ENCODE results near the gene CDS1.

CDS1 gene

GRCh38 chr4:84677093-84677492 lies 94.2 kb downstream of the CDS1 start:
- Histone ChIP-seq H3K9me2 (replicated peaks; ENCODE audit: insufficient read depth, low read length) (no peaks in the 10 kb centered on the region), H4K20me1 (ENCODE audit: insufficient read depth, low read length) (no peaks in the 10 kb centered on the region), H3K9ac (ENCODE audit: low read length) (no peak overlapping the region), H2AFZ (ENCODE audit: low read length) (no peak overlapping the region), H3K36me3 (replicated peaks; ENCODE audit: insufficient read depth, low read length) (no peaks in the 10 kb centered on the region), H3K9me3 (replicated peaks; ENCODE audit: insufficient read depth, low read length) (no peaks in the 10 kb centered on the region), H3K27me3 (replicated peaks; ENCODE audit: insufficient read depth, low read length) (no peaks in the 10 kb centered on the region), H3K27ac (ENCODE audit: low read length) (no peak overlapping the region), H3K4me2 (ENCODE audit: low read depth, low read length) (no peak overlapping the region), H3K79me2 (ENCODE audit: low read length) (no peaks in the 10 kb centered on the region), H3K4me3 (ENCODE audit: low read length) (no peak overlapping the region), H3F3A (ENCODE audit: insufficient read depth, low read length) (no peaks in the 10 kb centered on the region), H3K4me1 (ENCODE audit: low read length) (peaks cover 3% of the 10 kb centered on the region)
- no peak for DNase-seq
- TF ChIP-seq EZH2 (optimal IDR thresholded peaks at IDR 0.05; ENCODE audit: low read depth, low read length) (no peak), CTCF (IDR thresholded peaks at IDR 0.05; ENCODE audit: low read length) (no peak), EZH2phosphoT487 (IDR thresholded peaks at IDR 0.05; ENCODE audit: low read length) (no peak)

DNA sequence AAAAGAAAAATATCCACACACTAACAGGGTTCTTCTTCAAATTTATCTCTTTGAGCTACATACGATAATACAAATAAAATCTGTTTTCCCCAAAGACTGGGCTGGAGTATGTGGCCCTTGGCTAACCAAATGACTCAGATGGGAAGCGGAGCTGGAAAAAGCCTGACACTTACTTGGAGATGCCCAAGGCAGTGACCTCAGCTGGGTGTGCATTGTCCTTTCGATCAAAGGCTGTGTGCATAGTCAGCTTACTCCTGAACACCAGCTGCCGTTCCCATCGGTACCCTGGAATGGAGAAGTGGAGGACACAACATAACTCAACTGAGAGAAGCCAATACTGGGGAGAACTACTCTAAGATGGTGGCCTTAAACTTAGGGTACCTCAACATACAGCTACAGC lies 95.1 kb downstream of the CDS1 start:
- H3K9me3 ChIP-seq (replicated peaks; ENCODE audit: insufficient read depth, low read length) = no peaks in the 10 kb centered on the region
- H3K27me3 ChIP-seq (replicated peaks; ENCODE audit: insufficient read depth, low read length) = no peaks in the 10 kb centered on the region
- H3K4me1 ChIP-seq (ENCODE audit: low read length) = peaks cover 5% of the 10 kb centered on the region
- H2AFZ ChIP-seq (ENCODE audit: low read length) = no peak overlapping the region
- H3K79me2 ChIP-seq (ENCODE audit: low read length) = no peaks in the 10 kb centered on the region
- H4K20me1 ChIP-seq (ENCODE audit: insufficient read depth, low read length) = no peaks in the 10 kb centered on the region
- DNase-seq = no peak
- no peaks in the 10 kb centered on the region for H3K36me3 ChIP-seq (replicated peaks; ENCODE audit: insufficient read depth, low read length)
- H3K9ac ChIP-seq (ENCODE audit: low read length) = no peak overlapping the region
- no peaks in the 10 kb centered on the region for H3K9me2 ChIP-seq (replicated peaks; ENCODE audit: insufficient read depth, low read length)
- no peaks in the 10 kb centered on the region for H3F3A ChIP-seq (ENCODE audit: insufficient read depth, low read length)
- TF ChIP-seq EZH2 (optimal IDR thresholded peaks at IDR 0.05; ENCODE audit: low read depth, low read length) (no peak), CTCF (IDR thresholded peaks at IDR 0.05; ENCODE audit: low read length) (no peak), EZH2phosphoT487 (IDR thresholded peaks at IDR 0.05; ENCODE audit: low read length) (no peak)
- H3K27ac ChIP-seq (ENCODE audit: low read length) = no peak overlapping the region
- H3K4me2 ChIP-seq (ENCODE audit: low read depth, low read length) = no peak overlapping the region
- no peak overlapping the region for H3K4me3 ChIP-seq (ENCODE audit: low read length)

- peaks cover 5% of the 10 kb centered on the region for H3K4me1 ChIP-seq (ENCODE audit: low read length)
- no peaks in the 10 kb centered on the region for H3K27me3 ChIP-seq (replicated peaks; ENCODE audit: insufficient read depth, low read length)
- no peak overlapping the region for H3K27ac ChIP-seq (ENCODE audit: low read length)
- DNase-seq = no peak
- no peaks in the 10 kb centered on the region for H3K9me3 ChIP-seq (replicated peaks; ENCODE audit: insufficient read depth, low read length)
- H3K79me2 ChIP-seq (ENCODE audit: low read length) = no peaks in the 10 kb centered on the region
- H3K4me2 ChIP-seq (ENCODE audit: low read depth, low read length) = no peak overlapping the region
- no peaks in the 10 kb centered on the region for H4K20me1 ChIP-seq (ENCODE audit: insufficient read depth, low read length)
- H3K4me3 ChIP-seq (ENCODE audit: low read length) = no peak overlapping the region
- H3K9me2 ChIP-seq (replicated peaks; ENCODE audit: insufficient read depth, low read length) = no peaks in the 10 kb centered on the region
- no peak for TF ChIP-seq EZH2 (optimal IDR thresholded peaks at IDR 0.05; ENCODE audit: low read depth, low read length)
- TF ChIP-seq EZH2phosphoT487 (IDR thresholded peaks at IDR 0.05; ENCODE audit: low read length) = no peak
- no peak for TF ChIP-seq CTCF (IDR thresholded peaks at IDR 0.05; ENCODE audit: low read length)
- no peak overlapping the region for H3K9ac ChIP-seq (ENCODE audit: low read length)
- no peaks in the 10 kb centered on the region for H3F3A ChIP-seq (ENCODE audit: insufficient read depth, low read length)
- H3K36me3 ChIP-seq (replicated peaks; ENCODE audit: insufficient read depth, low read length) = no peaks in the 10 kb centered on the region
- no peak overlapping the region for H2AFZ ChIP-seq (ENCODE audit: low read length)
Observed at GRCh38 chr4:84678976-84679744, 96.2 kb downstream of the CDS1 start.
